ENCODE results near the gene TNNC2. TPM values are rescaled to one million over a fixed set of nuclear protein-coding genes. Genes with fewer than 3 reads are reported as not detected.

TNNC2 gene
- total and polyA plus RNA-seq, 2 of the 13 experiments (the other 11 are each of a cell fraction or from before 2014, with no cell fraction given) = 1.8 to 4.7 TPM

- TF ChIP-seq PRDM10 (CRISPR knock-in tag; IDR thresholded peaks at IDR 0.05; ENCODE audit: low read depth) = no peak
- TF ChIP-seq HOXA9 (CRISPR knock-in tag; IDR thresholded peaks at IDR 0.05; ENCODE audit: borderline replicate concordance) = no peak
- TF ChIP-seq KDM5B (CRISPR knock-in tag; IDR thresholded peaks at IDR 0.05; ENCODE audit: borderline replicate concordance) = 0 out of 2 replicates have a peak, but pooled peaks have one; percentile 6
- TF ChIP-seq HES4 (CRISPR knock-in tag; IDR thresholded peaks at IDR 0.05; ENCODE audit: borderline replicate concordance) = no peak
- no peak for TF ChIP-seq ZBTB49 (CRISPR knock-in tag; IDR thresholded peaks at IDR 0.05; ENCODE audit: borderline replicate concordance)
- TF ChIP-seq DPF2 (CRISPR knock-in tag; IDR thresholded peaks at IDR 0.05; ENCODE audit: borderline replicate concordance, low read depth) = no peak
- no peak for TF ChIP-seq ZC3H13 (CRISPR knock-in tag; IDR thresholded peaks at IDR 0.05)
- TF ChIP-seq ZNF75D (CRISPR knock-in tag; IDR thresholded peaks at IDR 0.05; ENCODE audit: borderline replicate concordance) = no peak
- no peak for TF ChIP-seq ZNF337 (CRISPR knock-in tag; IDR thresholded peaks at IDR 0.05; ENCODE audit: borderline replicate concordance, low read depth)
- 0 out of 2 replicates have a peak, but pooled peaks have one; percentile 10 for TF ChIP-seq YEATS4 (CRISPR knock-in tag; IDR thresholded peaks at IDR 0.05; ENCODE audit: borderline replicate concordance)
- TF ChIP-seq IRX3 (CRISPR knock-in tag; IDR thresholded peaks at IDR 0.05; ENCODE audit: borderline replicate concordance, low read depth) = 0 out of 2 replicates have a peak, but pooled peaks have one; percentile 43
- no peak for TF ChIP-seq XRCC5 (optimal IDR thresholded peaks at IDR 0.05; ENCODE audit: low read length)
Observed at GRCh38 chr20:45866454-45866853, 39.3 kb upstream of the TNNC2 start (continued).
